Left ventricle myocardium superior (tissue), 1 donor: Measurements from ENCODE around the gene CDC14A. TPM values are rescaled to one million over a fixed set of nuclear protein-coding genes. Genes with fewer than 3 reads are reported as not detected.
A peak's percentile ranks its signal among the peaks of the same experiment; 100 is the strongest.
"Not testable (repeated sequence)": the region's sequence is repeated elsewhere in the genome, so short reads cannot be mapped to it uniquely, and the experiment has no call there.

Experiments used
- ATAC-seq: fragments of 200-7000 bp; cut with Tn5 transposase; one replicate; pipeline ENCODE4 v1.9.1; 2020; ENCODE audit warnings: mild to moderate bottlenecking, moderate library complexity
- DNase-seq: peaks from one replicate; pipeline ENCODE4 v3.0.0-alpha.2; 2020
- intact Hi-C: fragments of 100-400 bp; cut with micrococcal nuclease; formaldehyde crosslinking; loops from one replicate; pipeline ENCODE4 v1.11.0; 2022
- total RNA-seq: library from RNA; stranded (reverse); fragmentation: NEBNext Ultra II Directional; extraction: Animal tissue kit (Norgen Biotek cat#: 25700); gene quantifications from one replicate; pipeline ENCODE4 v1.2.1, GENCODE V29; 2021
- donor health status: DM: no; HTN: yes; CAD: no; lungs with severe emphysema.

The CDC14A gene
- total RNA-seq, 1 donor from 2014 or later = 2.6 TPM

- ATAC-seq (no peak), DNase-seq (no peak)
- intact Hi-C loops = no loop called here
Measured at GRCh38 chr1:100328133-100328532, 24.2 kb upstream of the CDC14A start.

GRCh38 chr1:100331146-100331545, 21.2 kb upstream of the CDC14A start:
- ATAC-seq, intact Hi-C loops, DNase-seq: not testable (repeated sequence)

GRCh38 chr1:100332331-100332730, 20.0 kb upstream of the CDC14A start:
- no peak for ATAC-seq
- no peak for DNase-seq
- intact Hi-C loops = no loop called here

- ATAC-seq = no peak
Measured at GRCh38 chr1:100335436-100335835, 16.9 kb upstream of the CDC14A start.

GRCh38 chr1:100337878-100338277, 14.4 kb upstream of the CDC14A start:
- DNase-seq, ATAC-seq, intact Hi-C loops: not testable (repeated sequence)

More at GRCh38 chr1:100335436-100335835, 16.9 kb upstream of the CDC14A start:
- intact Hi-C loops = no loop called here
- DNase-seq = no peak

GRCh38 chr1:100339735-100340134, 12.6 kb upstream of the CDC14A start:
- intact Hi-C loops = not testable (repeated sequence)

GRCh38 chr1:100340494-100340893, 11.8 kb upstream of the CDC14A start:
- no peak for ATAC-seq
- no peak for DNase-seq
- intact Hi-C loops = no loop called here

More at GRCh38 chr1:100339735-100340134, 12.6 kb upstream of the CDC14A start:
- not testable (repeated sequence) for DNase-seq, ATAC-seq

- ATAC-seq (no peak), DNase-seq (no peak)
- intact Hi-C loops = no loop called here
Measured at GRCh38 chr1:100342348-100342747, 10.0 kb upstream of the CDC14A start.

GRCh38 chr1:100343897-100344296, 8.4 kb upstream of the CDC14A start:
- DNase-seq (no peak), ATAC-seq (peak; percentile 15)
- intact Hi-C loops = no loop called here

GRCh38 chr1:100344774-100345173, 7.5 kb upstream of the CDC14A start:
- no peak for DNase-seq
- ATAC-seq = no peak
- intact Hi-C loops = no loop called here

- intact Hi-C loops = no loop called here
- DNase-seq (no peak), ATAC-seq (no peak)
Measured at GRCh38 chr1:100346387-100346786, 5.9 kb upstream of the CDC14A start.

GRCh38 chr1:100347009-100347966, 5.0 kb upstream of the CDC14A start:
- DNase-seq = no peak
- no peak for ATAC-seq
- intact Hi-C loops = no loop called here

- DNase-seq (no peak), ATAC-seq (no peak)
- intact Hi-C loops = no loop called here
Measured at GRCh38 chr1:100348549-100349144, 3.7 kb upstream of the CDC14A start.

GRCh38 chr1:100349246-100349645, 3.1 kb upstream of the CDC14A start:
- no peak for DNase-seq
- no peak for ATAC-seq
- intact Hi-C loops = no loop called here

- intact Hi-C loops = no loop called here
- no peak for DNase-seq
Measured at GRCh38 chr1:100350787-100351094, 1.6 kb upstream of the CDC14A start.

GRCh38 chr1:100351095-100351887, 1.0 kb upstream of the CDC14A start:
- DNase-seq = peak; percentile 90
- intact Hi-C loops = no loop called here
- peak; percentile 81 for ATAC-seq

More at GRCh38 chr1:100350787-100351094, 1.6 kb upstream of the CDC14A start:
- ATAC-seq = no peak

- intact Hi-C loops = no loop called here
- DNase-seq (peak; percentile 63), ATAC-seq (peak; percentile 17)
Measured at GRCh38 chr1:100353071-100353801, 930 bp downstream of the CDC14A start.

GRCh38 chr1:100353988-100354387, 1.7 kb downstream of the CDC14A start:
- ATAC-seq (no peak), DNase-seq (no peak)
- intact Hi-C loops = no loop called here

GRCh38 chr1:100354971-100355394, 2.7 kb downstream of the CDC14A start:
- intact Hi-C loops = no loop called here
- no peak for DNase-seq
- no peak for ATAC-seq
